Sciatic nerve (tissue), 2 donors: Measurements from ENCODE around the gene CHRNA9. TPM values are rescaled to one million over a fixed set of nuclear protein-coding genes. Genes with fewer than 3 reads are reported as not detected.
"Not testable (repeated sequence)": the region's sequence is repeated elsewhere in the genome, so short reads cannot be mapped to it uniquely, and the experiment has no call there.

Experiments used
- ATAC-seq: fragments of 200-7000 bp; cut with Tn5 transposase; one replicate; pipeline ENCODE4 v1.9.1; 2020; ENCODE audit warnings: mild to moderate bottlenecking, moderate library complexity
- DNase-seq: peaks from one replicate; pipeline ENCODE4 v3.0.0-alpha.2; 2020; ENCODE audit warnings: low spot score
- intact Hi-C: fragments of 100-400 bp; cut with DNase I; formaldehyde crosslinking; loops from one replicate; pipeline ENCODE4 v1.14.2; 2022
- total RNA-seq: library from RNA; stranded (reverse); fragmentation: NEBNext Ultra II Directional; extraction: Animal tissue kit (Norgen Biotek cat#: 25700); gene quantifications from one replicate; pipeline ENCODE4 v1.2.1, GENCODE V29; 2021
- donor health status: DM: no; HTN: no; CAD: no.
- donor health status: DM: no; HTN: no; CAD: no.

Gene CHRNA9, protein sequence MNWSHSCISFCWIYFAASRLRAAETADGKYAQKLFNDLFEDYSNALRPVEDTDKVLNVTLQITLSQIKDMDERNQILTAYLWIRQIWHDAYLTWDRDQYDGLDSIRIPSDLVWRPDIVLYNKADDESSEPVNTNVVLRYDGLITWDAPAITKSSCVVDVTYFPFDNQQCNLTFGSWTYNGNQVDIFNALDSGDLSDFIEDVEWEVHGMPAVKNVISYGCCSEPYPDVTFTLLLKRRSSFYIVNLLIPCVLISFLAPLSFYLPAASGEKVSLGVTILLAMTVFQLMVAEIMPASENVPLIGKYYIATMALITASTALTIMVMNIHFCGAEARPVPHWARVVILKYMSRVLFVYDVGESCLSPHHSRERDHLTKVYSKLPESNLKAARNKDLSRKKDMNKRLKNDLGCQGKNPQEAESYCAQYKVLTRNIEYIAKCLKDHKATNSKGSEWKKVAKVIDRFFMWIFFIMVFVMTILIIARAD
- total RNA-seq: not detected

DNA sequence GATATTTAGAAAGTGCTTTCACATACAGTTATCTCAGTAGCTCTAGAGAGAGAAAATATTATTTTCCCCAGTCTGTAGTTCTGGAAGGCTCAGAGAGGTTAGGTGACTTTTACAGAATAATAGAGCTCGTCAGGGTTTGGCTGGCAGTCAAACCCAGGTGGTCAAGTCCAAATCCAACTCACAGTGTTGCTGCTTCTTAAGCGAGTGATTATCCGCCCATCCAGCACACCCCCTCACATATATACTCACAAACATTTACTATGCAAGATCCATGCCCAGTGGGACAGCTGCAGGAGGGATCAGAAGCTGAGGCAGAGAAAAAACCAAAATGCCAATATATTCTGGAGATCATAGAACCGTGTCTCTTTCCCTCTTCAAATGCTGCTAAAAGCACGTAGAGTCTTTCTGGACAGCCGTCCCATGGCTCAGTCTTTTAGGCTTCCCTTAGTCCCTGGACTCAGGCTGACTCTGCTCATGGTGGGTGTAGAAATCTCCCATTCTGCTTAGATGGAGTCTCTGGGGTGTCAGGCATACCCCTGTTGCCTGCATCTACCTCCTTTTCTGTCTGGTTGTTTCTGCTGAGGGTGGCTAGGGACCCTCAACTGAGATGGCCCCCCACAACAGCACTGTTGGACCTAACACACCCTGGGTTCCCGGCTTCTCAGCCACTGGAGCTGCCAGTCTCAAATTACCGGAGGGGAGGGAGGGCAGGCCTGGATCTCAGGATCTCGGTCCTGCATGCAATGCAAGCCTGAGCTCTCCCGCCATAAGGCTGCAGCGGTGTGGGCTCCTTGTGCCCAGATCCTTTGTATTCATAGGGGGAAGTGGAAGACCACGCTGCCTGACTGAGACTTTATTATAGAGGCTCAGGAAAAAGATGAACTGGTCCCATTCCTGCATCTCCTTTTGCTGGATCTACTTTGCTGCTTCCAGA lies at the start of gene CHRNA9:
Gene CHRNA9 (plus strand): TSS at position 743 of the 934 bp plus-strand sequence. CDS start 135 bp downstream, at position 878.
- DNase-seq (no peak), ATAC-seq (no peak)
- intact Hi-C loops: no loop called here

DNA sequence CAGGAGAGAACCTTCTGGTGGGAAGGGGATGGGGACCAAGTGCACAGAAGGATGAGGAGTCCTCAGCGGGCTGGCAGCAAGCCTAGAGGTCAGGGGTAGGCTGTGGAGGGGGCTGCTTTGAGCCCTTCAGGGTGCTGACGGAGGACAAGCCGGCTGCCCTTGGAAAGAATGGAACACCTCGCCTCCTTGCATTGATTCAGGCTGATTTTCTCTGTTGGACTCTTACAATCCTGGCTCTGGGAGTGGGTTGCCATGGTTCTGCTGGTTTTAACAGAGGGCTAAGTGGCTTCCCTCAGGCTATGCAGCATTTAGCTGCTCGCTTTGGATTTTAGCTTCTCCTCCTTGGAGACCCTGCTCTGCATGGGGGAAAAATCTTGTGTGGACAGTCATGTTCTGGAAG lies 49.4 kb upstream of the CHRNA9 start:
- no peak for DNase-seq
- no peak for ATAC-seq
- intact Hi-C loops: no loop called here

DNA sequence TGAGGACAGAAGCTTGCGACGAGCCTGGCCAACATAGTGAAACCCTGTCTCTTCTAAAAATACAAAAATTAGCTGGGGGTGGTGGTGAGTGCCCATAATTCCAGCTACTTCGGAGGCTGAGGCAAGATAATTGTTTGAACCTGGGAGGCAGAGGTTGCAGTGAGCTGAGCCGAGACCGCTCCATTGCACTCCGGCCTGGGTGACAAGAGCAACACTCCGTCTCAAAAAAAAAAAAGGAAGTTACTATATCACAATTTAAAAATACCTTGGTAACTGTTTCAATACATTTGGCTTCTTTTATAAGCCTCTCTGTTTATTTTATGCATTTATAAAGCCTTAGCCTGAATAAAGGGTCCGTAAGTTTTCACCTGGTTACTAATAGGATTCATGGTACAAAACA lies 46.6 kb upstream of the CHRNA9 start:
- intact Hi-C loops: no loop called here
- DNase-seq (no peak), ATAC-seq (no peak)

DNA sequence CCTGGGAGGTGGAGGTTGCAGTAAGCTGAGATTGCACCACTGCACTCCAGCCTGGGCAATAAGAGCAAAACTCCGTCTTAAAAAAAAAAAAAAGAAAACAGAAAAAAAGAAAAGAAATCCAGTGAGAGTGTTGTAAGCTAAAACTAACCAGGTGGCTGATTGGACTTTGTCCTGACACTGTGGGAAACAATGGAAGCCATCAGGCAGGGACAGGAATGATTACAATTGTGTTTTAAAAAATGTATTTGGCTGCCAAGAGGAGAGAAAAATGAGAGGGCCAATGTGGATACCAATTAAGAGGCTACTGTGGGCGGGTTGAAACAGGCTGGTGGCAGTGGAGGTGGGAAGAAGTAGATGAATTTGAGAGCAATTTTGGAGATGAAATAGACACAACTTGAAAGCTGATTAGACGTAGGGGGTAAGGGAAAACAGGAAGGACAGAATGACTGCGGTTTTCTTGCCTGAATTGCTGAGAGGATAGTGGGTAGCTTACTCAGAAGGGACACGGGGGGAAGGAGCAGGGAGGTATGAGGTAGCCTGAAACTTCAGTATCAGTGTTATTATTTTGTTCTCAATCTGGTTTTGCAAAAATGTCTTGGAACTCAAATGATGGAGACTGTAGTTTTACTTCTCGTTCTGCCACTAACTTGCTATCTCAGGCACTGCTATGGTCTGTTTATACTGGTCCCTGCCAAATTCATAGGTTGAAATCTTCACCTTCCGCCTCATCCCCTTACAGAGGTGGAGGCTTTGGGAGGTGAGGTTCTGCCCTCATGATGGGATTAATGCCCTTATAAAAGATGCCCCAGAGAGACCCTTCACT lies 45.6 kb upstream of the CHRNA9 start:
- intact Hi-C loops: no loop called here
- no peak for ATAC-seq

DNA sequence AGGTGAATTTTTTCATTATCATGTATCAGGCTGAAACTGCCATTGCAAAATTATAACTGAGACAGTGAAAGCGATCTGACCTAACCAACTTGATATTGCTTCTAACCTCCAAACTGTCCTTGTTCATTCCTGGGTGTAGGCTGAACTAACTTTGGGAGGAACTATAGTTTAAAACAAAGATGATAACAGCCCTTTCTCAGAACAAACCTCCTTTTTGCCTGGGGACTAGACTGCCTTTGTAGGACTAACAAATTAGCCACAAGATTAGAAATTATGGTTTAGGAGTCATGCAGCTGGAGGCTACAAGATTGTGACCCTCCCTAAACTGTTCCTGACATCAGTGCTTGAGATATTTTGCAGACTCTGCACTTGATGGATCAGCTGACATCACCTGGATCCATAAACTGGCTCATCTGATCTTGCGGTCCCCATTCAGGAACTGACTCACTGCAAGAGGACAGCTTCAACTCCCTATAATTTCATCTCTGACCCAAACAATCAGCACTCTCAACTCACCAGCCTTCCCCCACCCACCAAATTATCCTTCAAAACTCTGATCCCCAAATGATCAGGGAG lies 44.4 kb upstream of the CHRNA9 start:
- intact Hi-C loops, DNase-seq, ATAC-seq: not testable (repeated sequence)

More for the DNA sequence above, 45.6 kb upstream of the CHRNA9 start:
- no peak for DNase-seq

DNA sequence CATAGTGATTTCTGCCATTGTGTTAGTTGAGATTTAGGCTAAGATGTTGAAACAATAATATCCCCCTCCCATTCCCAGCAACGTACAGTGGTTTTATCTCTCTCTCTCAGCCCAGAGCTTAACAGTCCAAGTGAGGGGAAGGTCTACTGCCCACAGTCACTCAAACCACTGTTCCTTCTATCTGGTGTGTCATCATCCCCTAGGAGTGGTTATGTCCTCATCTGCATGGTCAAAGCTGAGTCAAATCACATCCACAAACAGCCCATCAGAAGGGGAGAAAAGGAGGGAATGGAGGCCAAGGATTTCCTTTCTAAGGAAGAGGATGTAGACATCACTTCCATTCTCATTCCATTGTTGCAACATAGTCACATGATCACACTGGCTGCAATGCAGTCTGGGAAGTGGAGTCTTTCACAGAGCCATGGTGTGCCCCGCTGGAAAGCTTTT lies 42.8 kb upstream of the CHRNA9 start:
- no peak for ATAC-seq
- intact Hi-C loops: no loop called here

DNA sequence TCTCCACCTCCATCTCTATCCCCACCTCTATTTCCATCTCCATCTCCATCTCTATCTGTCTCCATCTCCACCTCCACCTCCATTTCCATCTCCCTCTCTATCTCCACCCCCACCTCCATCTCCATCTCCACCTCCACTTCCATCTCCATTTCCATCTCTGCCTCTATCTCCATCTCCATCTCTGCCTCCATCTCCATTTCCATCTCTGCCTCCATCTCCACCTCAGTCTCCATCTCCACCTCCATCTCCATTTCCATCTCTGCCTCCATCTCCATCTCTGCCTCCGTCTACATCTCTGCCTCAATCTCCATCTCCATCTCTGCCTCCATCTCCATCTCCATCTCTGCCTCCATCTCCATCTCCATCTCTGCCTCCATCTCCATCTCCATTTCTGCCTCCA lies 40.8 kb upstream of the CHRNA9 start:
- intact Hi-C loops: no loop called here
- DNase-seq (no peak), ATAC-seq (no peak)

More for the DNA sequence above, 42.8 kb upstream of the CHRNA9 start:
- no peak for DNase-seq

DNA sequence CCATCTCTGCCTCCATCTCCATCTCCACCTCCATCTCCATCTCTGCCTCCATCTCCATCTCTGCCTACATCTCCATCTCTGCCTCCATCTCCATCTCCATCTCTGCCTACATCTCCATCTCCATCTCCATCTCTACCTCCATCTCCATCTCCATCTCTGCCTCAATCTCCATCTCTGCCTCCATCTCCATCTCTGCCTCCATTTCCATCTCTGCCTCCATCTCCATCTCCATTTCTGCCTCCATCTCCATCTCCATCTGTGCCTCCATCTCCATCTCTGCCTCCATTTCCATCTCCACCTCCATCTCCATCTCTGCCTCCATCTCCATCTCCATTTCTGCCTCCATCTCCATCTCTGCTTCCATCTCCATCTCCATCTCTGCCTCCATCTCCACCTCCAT lies 40.1 kb upstream of the CHRNA9 start:
- intact Hi-C loops, ATAC-seq, DNase-seq: not testable (repeated sequence)

DNA sequence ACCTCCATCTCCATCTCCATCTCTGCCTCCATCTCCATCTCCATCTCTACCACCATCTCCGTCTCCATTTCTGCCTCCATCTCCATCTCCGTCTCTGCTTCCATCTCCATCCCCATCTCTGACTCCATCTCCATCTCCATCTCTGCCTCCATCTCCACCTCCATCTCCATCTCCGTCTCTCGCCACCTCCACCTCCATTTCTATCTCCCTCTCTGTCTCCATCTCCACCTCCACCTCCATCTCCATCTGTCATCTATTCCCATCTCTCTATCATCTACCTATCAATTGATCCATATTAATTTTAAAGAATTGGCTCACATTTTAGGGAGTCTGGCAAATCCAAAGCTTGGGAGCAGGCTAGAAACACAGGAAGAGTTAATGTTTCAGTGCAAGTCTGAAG lies 39.6 kb upstream of the CHRNA9 start:
- intact Hi-C loops: no loop called here
- ATAC-seq (no peak), DNase-seq (no peak)

DNA sequence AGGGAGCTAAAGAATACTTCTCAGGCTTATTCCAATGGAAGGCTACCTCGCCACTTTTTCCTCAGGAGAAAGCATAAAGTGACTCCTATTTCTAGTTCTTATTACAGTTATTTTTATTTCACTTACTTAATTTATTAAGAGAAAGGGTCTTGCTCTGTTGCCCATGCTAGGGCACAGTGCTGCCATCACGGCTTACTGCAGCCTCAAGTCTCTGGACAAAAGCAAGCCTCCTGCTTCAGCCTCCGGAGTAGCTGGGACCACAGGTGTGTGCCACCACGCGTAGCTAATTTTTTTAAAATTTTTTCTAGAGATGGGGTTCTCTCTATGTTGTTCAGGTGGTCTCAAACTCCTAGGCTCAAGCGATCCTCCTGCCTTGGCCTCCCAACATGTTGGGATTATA lies 36.0 kb upstream of the CHRNA9 start:
- intact Hi-C loops: no loop called here
- ATAC-seq (no peak), DNase-seq (no peak)

DNA sequence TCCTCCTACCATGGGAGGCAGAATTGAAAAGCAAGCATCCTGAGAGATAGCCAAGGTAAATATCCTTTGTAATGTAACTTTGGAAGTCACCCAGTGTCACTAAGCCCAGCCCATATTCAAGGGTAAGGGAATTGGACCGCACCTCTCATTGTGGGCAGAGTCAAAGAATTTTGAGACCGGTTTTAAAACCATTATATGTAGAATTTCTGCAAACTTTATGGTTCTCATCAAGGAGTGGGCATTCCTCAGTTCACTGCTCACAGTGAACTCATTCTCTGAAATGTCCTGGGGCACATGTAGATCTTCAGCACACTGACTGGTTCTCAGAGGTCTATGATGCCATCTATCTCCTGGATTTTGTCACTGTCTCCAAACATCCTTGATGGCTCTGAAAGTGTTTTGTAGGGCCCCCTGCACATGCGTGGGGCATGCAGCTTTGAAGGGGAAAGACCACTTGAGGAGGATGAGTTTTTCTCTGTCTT lies 35.3 kb upstream of the CHRNA9 start:
- intact Hi-C loops: no loop called here
- no peak for ATAC-seq
- DNase-seq: no peak

DNA sequence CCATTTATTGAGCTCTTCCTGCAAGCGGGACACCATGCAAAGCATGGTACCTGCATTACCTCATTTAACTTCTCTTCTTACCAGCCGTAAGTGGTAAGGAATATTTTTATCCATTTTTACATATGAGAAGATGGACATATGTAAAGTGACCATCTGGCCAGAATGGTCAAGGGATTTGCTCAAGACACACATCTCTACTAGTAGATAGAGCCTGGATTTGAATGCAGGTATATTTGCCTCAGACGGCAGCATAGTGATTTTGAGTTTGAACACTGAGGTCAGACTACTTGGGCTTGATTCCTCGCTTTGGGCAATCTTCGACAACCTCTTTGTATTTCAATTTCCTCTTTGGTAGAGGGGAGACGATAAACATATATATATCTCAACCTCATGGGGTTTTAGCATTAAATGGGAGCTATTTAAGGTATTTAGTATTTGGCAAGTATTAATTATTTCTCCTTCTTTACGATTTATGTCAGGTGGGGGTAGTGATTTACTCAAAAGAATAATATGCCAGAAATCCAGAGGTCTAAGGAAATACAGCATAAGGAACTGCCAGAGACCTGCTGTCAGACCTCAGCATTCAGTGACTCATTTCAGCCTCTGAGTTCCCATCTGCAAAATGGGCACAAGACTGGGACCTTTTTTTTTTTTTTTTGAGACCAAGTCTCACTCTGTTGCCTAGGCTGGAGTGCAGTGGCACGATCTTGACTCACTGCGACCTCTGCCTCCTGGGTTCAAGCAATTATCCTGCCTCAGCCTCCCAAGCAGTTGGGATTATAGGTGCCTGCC lies 34.6 kb upstream of the CHRNA9 start:
- ATAC-seq (no peak), DNase-seq (no peak)
- intact Hi-C loops: no loop called here

DNA sequence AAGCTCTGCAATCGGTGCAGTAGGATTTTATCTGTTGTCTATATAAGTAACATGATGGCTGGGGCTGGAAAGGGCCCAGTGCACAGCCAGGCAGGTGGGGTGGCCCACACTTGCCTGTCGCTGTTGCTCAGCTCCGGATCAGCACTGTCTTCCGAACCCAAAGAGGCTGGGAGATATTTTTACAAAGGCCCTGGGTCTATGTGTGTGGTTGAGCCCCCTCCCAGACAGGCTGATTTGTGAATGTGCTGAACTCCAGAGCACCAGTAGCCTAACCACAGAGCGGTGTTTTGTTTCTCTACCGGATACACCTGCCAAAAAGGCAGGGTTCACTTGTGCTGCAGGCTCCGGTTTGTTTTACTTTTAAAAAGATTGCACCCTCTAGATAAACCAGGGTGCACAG lies 33.5 kb upstream of the CHRNA9 start:
- ATAC-seq: no peak
- intact Hi-C loops: no loop called here
- DNase-seq: no peak

DNA sequence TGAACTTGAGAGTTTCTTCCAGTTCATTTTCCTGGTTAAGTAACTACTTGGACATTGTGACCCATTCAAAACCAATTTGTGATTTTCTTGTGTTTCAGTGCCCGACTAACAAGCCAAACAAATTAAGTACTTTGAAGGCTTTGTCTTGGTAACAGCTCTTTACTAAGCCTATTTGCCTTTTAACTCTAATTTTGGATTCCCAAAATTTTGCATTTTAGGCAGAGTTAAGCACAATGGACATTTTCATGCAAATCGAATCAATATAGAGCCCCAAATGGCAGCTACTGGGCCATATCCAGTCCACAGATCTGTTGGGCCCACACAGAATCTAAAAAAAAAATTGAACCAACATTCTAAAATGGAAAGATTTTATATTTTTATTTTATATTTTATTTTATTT lies 31.4 kb upstream of the CHRNA9 start:
- ATAC-seq (no peak), DNase-seq (no peak)
- intact Hi-C loops: no loop called here

DNA sequence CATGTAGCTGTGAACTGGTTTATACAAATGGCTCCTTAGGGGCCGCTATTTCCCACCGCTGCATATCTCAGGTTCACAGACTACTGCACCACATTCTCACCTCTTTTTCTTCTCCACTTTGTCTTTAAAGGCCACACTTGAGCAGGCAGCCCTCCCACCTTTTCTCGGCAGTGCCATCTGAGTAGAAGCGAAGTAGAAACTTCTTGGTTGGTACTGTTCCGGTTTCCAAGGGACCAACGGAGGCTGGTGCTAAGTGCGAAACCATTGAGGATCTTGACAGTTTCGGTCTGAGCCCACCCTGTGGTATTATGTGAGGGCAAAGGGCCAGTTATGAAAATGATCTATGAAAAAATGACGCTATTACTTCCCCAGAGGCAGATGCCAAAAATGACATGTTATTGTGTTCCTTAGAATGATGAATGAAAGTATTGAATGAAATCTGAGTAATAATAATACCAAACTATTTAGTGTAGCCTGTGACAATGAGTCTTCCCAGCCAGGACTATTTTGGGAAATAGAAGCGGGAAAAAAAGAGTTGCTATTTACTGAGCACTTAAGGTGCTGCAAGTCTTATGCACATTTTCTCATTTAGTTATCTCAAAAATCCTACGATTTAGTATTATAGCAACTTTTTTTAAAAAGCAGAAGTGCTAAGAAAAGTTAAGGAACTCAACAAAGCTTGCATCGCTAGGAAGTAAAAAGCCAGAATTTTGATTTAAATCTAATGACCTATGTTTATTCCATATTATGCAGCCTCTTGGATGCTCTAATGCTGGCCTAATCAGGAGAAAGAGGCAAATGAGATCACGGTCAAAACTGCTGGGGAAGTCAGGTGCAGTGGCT lies 29.6 kb upstream of the CHRNA9 start:
- ATAC-seq (no peak), DNase-seq (no peak)
- intact Hi-C loops: no loop called here

DNA sequence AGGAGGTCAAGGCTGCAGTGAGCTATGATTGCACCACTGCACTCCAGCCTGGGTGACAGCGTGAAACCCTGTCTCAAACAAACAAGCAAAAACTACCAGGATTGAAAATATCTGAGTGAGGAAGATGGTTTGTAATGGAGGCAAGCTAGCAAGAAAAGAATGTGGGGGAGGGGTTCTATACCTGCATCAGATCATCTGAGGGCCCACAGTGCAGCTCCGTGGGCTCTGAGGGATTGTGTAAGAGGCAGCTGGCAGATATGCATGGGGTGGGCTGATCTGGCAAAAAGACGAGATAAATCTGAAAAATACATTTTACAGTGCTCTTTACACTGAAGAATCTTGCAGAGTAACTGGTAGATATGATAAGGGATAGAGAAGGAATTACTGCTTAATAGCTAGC lies 28.9 kb upstream of the CHRNA9 start:
- ATAC-seq (no peak), DNase-seq (no peak)
- intact Hi-C loops: no loop called here

DNA sequence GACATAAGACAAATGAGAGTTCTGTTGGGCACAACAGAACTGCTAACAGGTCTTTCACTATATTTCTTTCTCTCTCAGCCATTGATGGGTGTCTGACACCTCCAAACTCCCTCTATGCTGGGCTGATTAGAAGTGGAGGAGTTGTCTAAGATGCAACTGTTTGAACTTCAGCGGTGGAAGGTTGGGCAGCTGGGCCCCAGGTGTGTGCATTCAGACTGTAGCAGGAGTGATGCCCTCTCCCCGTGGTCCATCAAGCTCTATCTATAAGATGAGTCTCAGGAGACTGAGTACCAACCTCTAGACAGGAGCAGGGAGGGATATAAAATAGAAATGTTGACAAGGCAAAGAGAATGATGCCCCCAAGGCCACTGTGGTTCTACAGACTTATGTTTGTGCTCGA lies 28.2 kb upstream of the CHRNA9 start:
- DNase-seq (no peak), ATAC-seq (no peak)
- intact Hi-C loops: no loop called here
